Esophagus squamous epithelium (tissue), 5 donors: ENCODE data around the gene COL4A6. TPM values are rescaled to one million over a fixed set of nuclear protein-coding genes. Genes with fewer than 3 reads are reported as not detected.
A peak's percentile ranks its signal among the peaks of the same experiment; 100 is the strongest.

ENCODE experiments used
- DNase-seq: peaks from one replicate; lab custom pipeline; 2025; lab: John Stamatoyannopoulos, UW
- H3K27ac ChIP-seq, 4 donors: fragments of 200-600 bp; sonication (generic); one replicate each; pipeline ENCODE4 v1.5.1; 2016 to 2019; ENCODE audit warnings: mild to moderate bottlenecking in 1 of 4
- H3K27me3 ChIP-seq, 4 donors: fragments of 200-600 bp; sonication (generic); 1 replicate in 3 of 4; 2 replicates in 1 of 4; pipeline versions ENCODE4 v1.5.1 to v1.6.0; 2017 to 2021; ENCODE audit warnings: antibody characterized with exemption in 1 of 4
- H3K36me3 ChIP-seq, 3 donors: fragments of 200-600 bp; sonication (generic); one replicate each; pipeline ENCODE4 v1.5.1; 2016 to 2019
- H3K4me1 ChIP-seq, 3 donors: fragments of 200-600 bp; sonication (generic); one replicate each; pipeline ENCODE4 v1.5.1; 2017 to 2019
- H3K4me3 ChIP-seq, 4 donors: fragments of 200-600 bp; sonication (generic); 1 replicate in 3 of 4; 2 replicates in 1 of 4; pipeline ENCODE4 v1.5.1; 2016 to 2019; ENCODE audit warnings: mild to moderate bottlenecking in 2 of 4, moderate library complexity in 1 of 4
- H3K9me3 ChIP-seq, 3 donors: fragments of 200-600 bp; sonication (generic); one replicate each; pipeline ENCODE4 v1.5.1; 2016 to 2019
- CTCF ChIP-seq, 6 experiments: fragments of 450-650 bp in 4 of 6; fragments of 200-600 bp in 2 of 6; sonication (generic) in 2 of 6; IDR thresholded peaks; one replicate each; pipeline ENCODE4 v1.5.1; 2016 to 2019; ENCODE audit warnings: antibody characterized with exemption in 6 of 6, mild to moderate bottlenecking in 4 of 6, moderate library complexity in 4 of 6
- POLR2A ChIP-seq, 4 donors: fragments of 450-650 bp; IDR thresholded peaks; one replicate each; pipeline ENCODE4 v1.6.1; 2017; ENCODE audit warnings: antibody characterized with exemption in 4 of 4, mild to moderate bottlenecking in 4 of 4, moderate library complexity in 3 of 4
- WGBS, 2 donors: methylation state at CpG; one replicate each; pipeline ENCODE4 v1.1.5; 2018; 5-methylcytosine and 5-hydroxymethylcytosine counted together
- intact Hi-C: fragments of 100-400 bp; cut with DNase I; formaldehyde crosslinking; loops from one replicate; pipeline ENCODE4 v1.15.0; 2022
- total RNA-seq, 4 donors: library from RNA; depleted of rRNA; stranded (reverse); fragments of >200 nt; gene quantifications; one replicate each; pipeline ENCODE4 v1.1.0, GENCODE V29; 2016
- donor health status: DM: yes; HTN: yes; CAD: no.

Gene COL4A6
- total RNA-seq, 4 donors from 2014 or later: 1.1 to 6.5 (median 2.9) TPM

GRCh38 chrX:108285918-108286317 is 152.3 kb downstream of the COL4A6 start:
- TF ChIP-seq CTCF (IDR thresholded peaks at IDR 0.05) (no peak), POLR2A (IDR thresholded peaks at IDR 0.05) (no peak)
- intact Hi-C loops: no loop called here
- Histone ChIP-seq H3K4me1 (no peaks in the 10 kb centered on the region), H3K36me3 (no peaks in the 10 kb centered on the region), H3K9me3 (no peaks in the 10 kb centered on the region), H3K4me3 (no peak overlapping the region), H3K27me3 (no peaks in the 10 kb centered on the region), H3K27ac (peak overlapping the region in 1 of 4 donors; percentile 17)
- DNase-seq: no peak
- 40 to 52% methylated on average over 2 of the region's 2 CpGs for WGBS, 2 donors

- Histone ChIP-seq H3K4me3 (no peak overlapping the region), H3K27ac (peak overlapping the region in 1 of 4 donors; percentile 17), H3K27me3 (no peaks in the 10 kb centered on the region), H3K4me1 (no peaks in the 10 kb centered on the region), H3K36me3 (no peaks in the 10 kb centered on the region), H3K9me3 (no peaks in the 10 kb centered on the region)
- DNase-seq: no peak
- TF ChIP-seq CTCF (IDR thresholded peaks at IDR 0.05): no peak
- intact Hi-C loops: no loop called here
- 57 to 65% methylated on average over 2 of the region's 2 CpGs for WGBS, 2 donors
Observed at GRCh38 chrX:108285356-108285755, 152.9 kb downstream of the COL4A6 start.

GRCh38 chrX:108275732-108276131 is 162.5 kb downstream of the COL4A6 start:
- TF ChIP-seq CTCF (IDR thresholded peaks at IDR 0.05) (no peak), POLR2A (IDR thresholded peaks at IDR 0.05) (no peak)
- peaks cover 0 to 5% (median 0%) of the 10 kb centered on the region in 3 donors for H3K4me1 ChIP-seq
- DNase-seq: no peak
- H3K27ac ChIP-seq: peak overlapping the region in 1 of 4 donors; percentile 2
- WGBS, 2 donors: 0 to 56% methylated on average over 1 to 4 of the region's 4 CpGs
- H3K36me3 ChIP-seq: no peaks in the 10 kb centered on the region
- H3K27me3 ChIP-seq: no peaks in the 10 kb centered on the region
- H3K9me3 ChIP-seq: no peaks in the 10 kb centered on the region
- intact Hi-C loops: no loop called here
- no peak overlapping the region for H3K4me3 ChIP-seq

GRCh38 chrX:108271397-108271787 is 166.8 kb downstream of the COL4A6 start:
- H3K27ac ChIP-seq: peak overlapping the region in 1 of 4 donors; percentile 24

More at GRCh38 chrX:108271397-108271787, 166.8 kb downstream of the COL4A6 start:
- intact Hi-C loops: no loop called here
- Histone ChIP-seq H3K4me3 (no peak overlapping the region), H3K27me3 (no peaks in the 10 kb centered on the region), H3K9me3 (no peaks in the 10 kb centered on the region), H3K4me1 (peaks cover 0 to 35% (median 0%) of the 10 kb centered on the region in 3 donors), H3K36me3 (no peaks in the 10 kb centered on the region)
- DNase-seq: no peak
- TF ChIP-seq CTCF (IDR thresholded peaks at IDR 0.05) (no peak), POLR2A (IDR thresholded peaks at IDR 0.05) (no peak)
- 29 to 30% methylated on average over 2 of the region's 2 CpGs for WGBS, 2 donors
